MM.1S (cell line): ENCODE data around the gene NFU1.
"Not testable (repeated sequence)": the region's sequence is repeated elsewhere in the genome, so short reads cannot be mapped to it uniquely, and the experiment has no call there.

ENCODE experiments used
- DNase-seq: peaks from one replicate; pipeline ENCODE4 v3.0.0-alpha.2; 2015
- H2AFZ ChIP-seq: fragments of 300-600 bp; sonication (generic); 2 replicates; pipeline ENCODE4 v1.6.0; 2016; ENCODE audit warnings: antibody characterized with exemption, low read length
- H3F3A ChIP-seq: fragments of 300-600 bp; sonication (generic); 2 replicates; pipeline ENCODE4 v1.6.1; 2016; ENCODE audit warnings: mild to moderate bottlenecking, antibody characterized with exemption, low read length, moderate library complexity, mixed read lengths; ENCODE audit not compliant: insufficient read depth
- H3K27ac ChIP-seq: fragments of 300-600 bp; sonication (generic); 2 replicates; pipeline ENCODE4 v1.5.1; 2016; ENCODE audit warnings: mild to moderate bottlenecking, low read length
- H3K27me3 ChIP-seq: fragments of 300-600 bp; sonication (generic); replicated peaks from 2 replicates; pipeline ENCODE4 v1.6.0; 2016; ENCODE audit warnings: low read length; ENCODE audit not compliant: insufficient read depth
- H3K36me3 ChIP-seq: fragments of 300-600 bp; sonication (generic); replicated peaks from 2 replicates; pipeline ENCODE4 v1.6.1; 2016; ENCODE audit warnings: mild to moderate bottlenecking, low read length, mixed read lengths; ENCODE audit not compliant: insufficient read depth
- H3K4me1 ChIP-seq: fragments of 300-600 bp; sonication (generic); 2 replicates; pipeline ENCODE4 v1.6.1; 2016; ENCODE audit warnings: low read length, mixed read lengths
- H3K4me2 ChIP-seq: fragments of 300-600 bp; sonication (generic); 2 replicates; pipeline ENCODE4 v1.6.0; 2016; ENCODE audit warnings: low read depth, low read length
- H3K4me3 ChIP-seq: fragments of 300-600 bp; sonication (generic); 2 replicates; pipeline ENCODE4 v1.5.1; 2016; ENCODE audit warnings: low read length, mixed read lengths
- H3K79me2 ChIP-seq: fragments of 300-600 bp; sonication (generic); 2 replicates; pipeline ENCODE4 v1.6.1; 2016; ENCODE audit warnings: mixed run types, low read length, mixed read lengths
- H3K9ac ChIP-seq: fragments of 300-600 bp; sonication (generic); 2 replicates; pipeline ENCODE4 v1.6.1; 2016; ENCODE audit warnings: low read length, mixed read lengths
- H3K9me2 ChIP-seq: fragments of 300-600 bp; sonication (generic); replicated peaks from 2 replicates; pipeline ENCODE4 v1.6.1; 2016; ENCODE audit warnings: mild to moderate bottlenecking, low read length, mixed read lengths; ENCODE audit not compliant: insufficient read depth
- H3K9me3 ChIP-seq: fragments of 300-600 bp; sonication (generic); replicated peaks from 2 replicates; pipeline ENCODE4 v1.6.1; 2016; ENCODE audit warnings: mild to moderate bottlenecking, low read length, mixed read lengths; ENCODE audit not compliant: insufficient read depth
- H4K20me1 ChIP-seq: fragments of 300-600 bp; sonication (generic); 2 replicates; pipeline ENCODE4 v1.6.1; 2016; ENCODE audit warnings: mild to moderate bottlenecking, low read length, moderate library complexity, mixed read lengths; ENCODE audit not compliant: insufficient read depth
- EZH2 ChIP-seq: fragments of 300-600 bp; sonication (generic); optimal IDR thresholded peaks from 2 replicates; pipeline ENCODE3; 2017; ENCODE audit warnings: low read depth, mild to moderate bottlenecking, antibody characterized with exemption, low read length, mixed read lengths
- EZH2phosphoT487 ChIP-seq: fragments of 300-600 bp; sonication (generic); IDR thresholded peaks from 2 replicates; pipeline ENCODE4 v1.6.1; 2018; ENCODE audit warnings: antibody characterized with exemption, low read length
- TF ChIP-seq, protein P1 (sequence below): fragments of 300-600 bp; sonication (generic); IDR thresholded peaks from 2 replicates; pipeline ENCODE4 v1.5.1; 2016; ENCODE audit warnings: antibody characterized with exemption, low read length, mixed read lengths

Gene NFU1

DNA sequence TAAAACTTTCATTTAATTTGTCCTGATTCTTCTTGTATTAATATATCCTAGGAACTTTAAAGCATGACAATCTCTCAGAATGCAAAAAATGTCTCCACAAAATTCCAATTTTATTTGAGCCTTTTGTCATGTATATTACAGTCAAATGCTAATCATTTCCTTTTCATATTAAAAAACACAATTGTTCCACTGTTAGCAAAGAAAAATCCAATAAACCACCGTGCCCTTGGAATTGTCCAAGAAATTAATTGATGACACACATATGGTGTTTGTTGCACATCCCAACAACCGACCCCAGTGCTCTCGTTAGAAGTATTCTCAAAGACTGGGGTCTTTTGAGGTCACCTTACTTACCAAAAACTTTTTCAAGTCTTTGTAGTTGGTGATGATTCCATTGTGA, 78.3 kb downstream of the NFU1 start:
- TF ChIP-seq, protein P1, sequence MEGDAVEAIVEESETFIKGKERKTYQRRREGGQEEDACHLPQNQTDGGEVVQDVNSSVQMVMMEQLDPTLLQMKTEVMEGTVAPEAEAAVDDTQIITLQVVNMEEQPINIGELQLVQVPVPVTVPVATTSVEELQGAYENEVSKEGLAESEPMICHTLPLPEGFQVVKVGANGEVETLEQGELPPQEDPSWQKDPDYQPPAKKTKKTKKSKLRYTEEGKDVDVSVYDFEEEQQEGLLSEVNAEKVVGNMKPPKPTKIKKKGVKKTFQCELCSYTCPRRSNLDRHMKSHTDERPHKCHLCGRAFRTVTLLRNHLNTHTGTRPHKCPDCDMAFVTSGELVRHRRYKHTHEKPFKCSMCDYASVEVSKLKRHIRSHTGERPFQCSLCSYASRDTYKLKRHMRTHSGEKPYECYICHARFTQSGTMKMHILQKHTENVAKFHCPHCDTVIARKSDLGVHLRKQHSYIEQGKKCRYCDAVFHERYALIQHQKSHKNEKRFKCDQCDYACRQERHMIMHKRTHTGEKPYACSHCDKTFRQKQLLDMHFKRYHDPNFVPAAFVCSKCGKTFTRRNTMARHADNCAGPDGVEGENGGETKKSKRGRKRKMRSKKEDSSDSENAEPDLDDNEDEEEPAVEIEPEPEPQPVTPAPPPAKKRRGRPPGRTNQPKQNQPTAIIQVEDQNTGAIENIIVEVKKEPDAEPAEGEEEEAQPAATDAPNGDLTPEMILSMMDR = no peak
- no peak for TF ChIP-seq EZH2phosphoT487
- no peak for TF ChIP-seq EZH2
- no peaks in the 10 kb centered on the region for H3K9me3 ChIP-seq
- H3K9me2 ChIP-seq = no peaks in the 10 kb centered on the region
- no peak overlapping the region for H2AFZ ChIP-seq
- no peaks in the 10 kb centered on the region for H3K4me1 ChIP-seq
- H3K36me3 ChIP-seq = peaks cover 22% of the 10 kb centered on the region
- no peaks in the 10 kb centered on the region for H3K27me3 ChIP-seq
- H4K20me1 ChIP-seq = no peaks in the 10 kb centered on the region
- no peak overlapping the region for H3K4me2 ChIP-seq
- no peak overlapping the region for H3K27ac ChIP-seq
- H3F3A ChIP-seq = peaks cover 3% of the 10 kb centered on the region; the same call in 1 of the 2 replicates
- no peaks in the 10 kb centered on the region for H3K79me2 ChIP-seq
- DNase-seq = no peak
- H3K9ac ChIP-seq = no peak overlapping the region
- H3K4me3 ChIP-seq = no peak overlapping the region

- Histone ChIP-seq H4K20me1 (no peaks in the 10 kb centered on the region), H3K9me3 (no peaks in the 10 kb centered on the region), H3F3A (peaks cover 3% of the 10 kb centered on the region; the same call in 1 of the 2 replicates), H3K4me3 (no peak overlapping the region), H3K79me2 (no peaks in the 10 kb centered on the region), H3K36me3 (peaks cover 21% of the 10 kb centered on the region), H3K4me1 (no peaks in the 10 kb centered on the region), H3K27me3 (no peaks in the 10 kb centered on the region), H3K9ac (no peak overlapping the region), H3K4me2 (no peak overlapping the region), H3K27ac (no peak overlapping the region), H3K9me2 (no peaks in the 10 kb centered on the region), H2AFZ (no peak overlapping the region)
- TF ChIP-seq EZH2phosphoT487 = no peak
- no peak for TF ChIP-seq EZH2
- TF ChIP-seq, protein P1 = no peak
- no peak for DNase-seq
Measured at GRCh38 chr2:69356471-69356870, 80.8 kb downstream of the NFU1 start.

DNA sequence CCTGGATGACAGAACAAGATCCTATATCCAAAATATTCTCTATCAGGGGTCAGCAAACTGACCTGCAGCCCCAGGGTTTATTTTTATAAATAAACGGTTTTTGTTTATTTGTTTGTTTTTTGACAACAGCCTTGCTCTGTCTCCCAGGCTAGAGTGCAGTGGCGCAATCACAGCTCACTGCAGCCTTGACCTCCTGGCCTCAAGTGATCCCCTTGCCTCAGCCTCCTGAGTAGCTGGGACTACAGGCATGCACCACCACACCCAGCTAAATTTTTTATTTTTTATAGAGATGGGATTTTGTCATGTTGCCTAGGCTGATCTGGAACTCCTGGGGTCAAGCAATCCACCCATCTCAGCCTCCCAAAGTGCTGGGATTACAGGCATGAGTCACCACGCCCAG, 82.3 kb downstream of the NFU1 start:
- not testable (repeated sequence) for H4K20me1 ChIP-seq, H3K27ac ChIP-seq, DNase-seq, H3K9me2 ChIP-seq, H3K4me3 ChIP-seq, H3K9me3 ChIP-seq, H3K4me2 ChIP-seq, H3K79me2 ChIP-seq, H3F3A ChIP-seq, H2AFZ ChIP-seq, H3K9ac ChIP-seq, H3K4me1 ChIP-seq, H3K27me3 ChIP-seq
- peaks cover 24% of the 10 kb centered on the region for H3K36me3 ChIP-seq

- Histone ChIP-seq H3K36me3 (peaks cover 25% of the 10 kb centered on the region), H2AFZ (no peak overlapping the region), H3K9ac (no peak overlapping the region), H3K9me2 (no peaks in the 10 kb centered on the region), H3K9me3 (no peaks in the 10 kb centered on the region), H3K4me3 (no peak overlapping the region), H3K4me2 (no peak overlapping the region), H3K27me3 (no peaks in the 10 kb centered on the region), H3K79me2 (0 out of 2 replicates have a peak, but pooled peaks cover 2% of the 10 kb centered on the region), H4K20me1 (no peaks in the 10 kb centered on the region), H3K4me1 (no peaks in the 10 kb centered on the region), H3K27ac (no peak overlapping the region), H3F3A (peaks cover 3% of the 10 kb centered on the region; the same call in 1 of the 2 replicates)
- TF ChIP-seq, protein P1 = no peak
- TF ChIP-seq EZH2phosphoT487 (no peak), EZH2 (no peak)
- no peak for DNase-seq
Measured at GRCh38 chr2:69353360-69353759, 83.9 kb downstream of the NFU1 start.
